Heart left ventricle (tissue), 13 donors: ENCODE data around the gene TSNAXIP1.

Experiments
- POLR2A ChIP-seq, 2 donors: fragments of 450-650 bp; IDR thresholded peaks; one replicate each; pipeline ENCODE4 v1.6.1; 2017; ENCODE audit warnings: antibody characterized with exemption in 2 of 2, mild to moderate bottlenecking in 2 of 2, moderate library complexity in 2 of 2
- TF ChIP-seq, protein P1 (sequence below), 12 donors: fragments of 200-600 bp; sonication (generic) in 4 of 12; IDR thresholded peaks; one replicate each; pipeline versions ENCODE4 v1.5.0 to v1.8.0; 2018 to 2022; ENCODE audit warnings: antibody characterized with exemption in 12 of 12, mild to moderate bottlenecking in 5 of 12
- donor health status: ischemic (EF 13 %, LVEDD 7.1; RV severe dilation, severe dysfunction).
- donor health status: DM: no; HTN: yes; CAD: no.
- donor health status: DM: no; HTN: no; CAD: no.
- donor health status: ischemic (EF 25% LVEDD 6.9; RV normal size, moderate dysfunction).
- donor health status: ischemic (EF 25% LVEDD 5.7; RV mildly dilated, moderate dysfunction).
- donor health status: ischemic (EF 35%, LVEDD 5.7; RV mildly dilated, moderate dysfunction).
- donor health status: nonischemic (EF 11% LVEDD 7.7; RV severe dilation, severe dysfunction).
- donor health status: DM: yes; HTN: yes; CAD: no.
- donor health status: PGD.
- donor health status: ischemic (EF 29% LVEDD 5.4; RV normal size, mild dysfunction).
- donor health status: nonischemic (EF 23%, LVEDD 6.1; RV moderate dilation, normal function).

GRCh38 chr16:67837811-67838210 lies 31.1 kb downstream of the TSNAXIP1 start:
- TF ChIP-seq POLR2A (IDR thresholded peaks at IDR 0.05) = no peak
- TF ChIP-seq, protein P1, sequence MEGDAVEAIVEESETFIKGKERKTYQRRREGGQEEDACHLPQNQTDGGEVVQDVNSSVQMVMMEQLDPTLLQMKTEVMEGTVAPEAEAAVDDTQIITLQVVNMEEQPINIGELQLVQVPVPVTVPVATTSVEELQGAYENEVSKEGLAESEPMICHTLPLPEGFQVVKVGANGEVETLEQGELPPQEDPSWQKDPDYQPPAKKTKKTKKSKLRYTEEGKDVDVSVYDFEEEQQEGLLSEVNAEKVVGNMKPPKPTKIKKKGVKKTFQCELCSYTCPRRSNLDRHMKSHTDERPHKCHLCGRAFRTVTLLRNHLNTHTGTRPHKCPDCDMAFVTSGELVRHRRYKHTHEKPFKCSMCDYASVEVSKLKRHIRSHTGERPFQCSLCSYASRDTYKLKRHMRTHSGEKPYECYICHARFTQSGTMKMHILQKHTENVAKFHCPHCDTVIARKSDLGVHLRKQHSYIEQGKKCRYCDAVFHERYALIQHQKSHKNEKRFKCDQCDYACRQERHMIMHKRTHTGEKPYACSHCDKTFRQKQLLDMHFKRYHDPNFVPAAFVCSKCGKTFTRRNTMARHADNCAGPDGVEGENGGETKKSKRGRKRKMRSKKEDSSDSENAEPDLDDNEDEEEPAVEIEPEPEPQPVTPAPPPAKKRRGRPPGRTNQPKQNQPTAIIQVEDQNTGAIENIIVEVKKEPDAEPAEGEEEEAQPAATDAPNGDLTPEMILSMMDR (IDR thresholded peaks at IDR 0.05) = no peak
